Loucy (cell line): Measurements from ENCODE around the gene TM6SF1.

Experiments
- CTCF ChIP-seq: fragments of 200-600 bp; sonication (generic); conservative IDR thresholded peaks from 2 replicates; pipeline ENCODE4 v1.5.1; 2014; ENCODE audit warnings: mild to moderate bottlenecking, antibody characterized with exemption, low read length
- EZH2phosphoT487 ChIP-seq: fragments of 200-600 bp; IDR thresholded peaks from 2 replicates; pipeline ENCODE4 v1.6.1; 2018; ENCODE audit warnings: antibody characterized with exemption, mild to moderate bottlenecking, moderate library complexity, borderline replicate concordance

- TF ChIP-seq CTCF = no peak; the same call in 1 of the 2 replicates
- no peak for TF ChIP-seq EZH2phosphoT487
These were observed 40.5 kb upstream of the TM6SF1 start, which contains the start of gene BTBD1 for GRCh38 chr15:83066734-83067637.
